GM23338 (cell line): Measurements from ENCODE around the gene RUNX3. TPM values are rescaled to one million over a fixed set of nuclear protein-coding genes. Genes with fewer than 3 reads are reported as not detected.

Source experiments
- ATAC-seq: fragments of 200-7000 bp; cut with Tn5 transposase; 3 replicates; pipeline ENCODE4 v1.9.1; 2020
- DNase-seq: peaks from one replicate; pipeline ENCODE4 v3.0.0-alpha.2; 2015; ENCODE audit warnings: low spot score
- H2AFZ ChIP-seq: fragments of 200-600 bp; sonication (generic); 2 replicates; pipeline ENCODE4 v1.8.0; 2016; ENCODE audit warnings: antibody characterized with exemption, mild to moderate bottlenecking, moderate library complexity
- H3F3A ChIP-seq: fragments of 200-600 bp; sonication (generic); replicated peaks from 2 replicates; pipeline ENCODE4 v1.8.0; 2017; ENCODE audit warnings: antibody characterized with exemption, mixed run types, low read depth
- H3K27ac ChIP-seq: fragments of 200-600 bp; sonication (generic); 2 replicates; pipeline ENCODE4 v1.6.1; 2016; ENCODE audit warnings: low read depth
- H3K27me3 ChIP-seq: fragments of 200-600 bp; sonication (generic); 2 replicates; pipeline ENCODE4 v1.8.0; 2016; ENCODE audit warnings: mild to moderate bottlenecking, mixed run types, moderate library complexity; ENCODE audit not compliant: insufficient read depth
- H3K36me3 ChIP-seq: fragments of 200-600 bp; sonication (generic); 2 replicates; pipeline ENCODE4 v1.8.0; 2016; ENCODE audit warnings: mild to moderate bottlenecking; ENCODE audit not compliant: insufficient read depth
- H3K4me1 ChIP-seq: fragments of 200-600 bp; sonication (generic); 2 replicates; pipeline ENCODE4 v1.8.0; 2016; ENCODE audit warnings: mild to moderate bottlenecking, moderate library complexity; ENCODE audit not compliant: insufficient read depth
- H3K4me2 ChIP-seq: fragments of 200-600 bp; sonication (generic); 2 replicates; pipeline ENCODE4 v1.7.1; 2017; ENCODE audit warnings: mixed run types
- H3K4me3 ChIP-seq: fragments of 200-600 bp; sonication (generic); 2 replicates; pipeline ENCODE4 v1.6.1; 2016; ENCODE audit warnings: mixed run types
- H3K79me2 ChIP-seq: fragments of 200-600 bp; sonication (generic); replicated peaks from 2 replicates; pipeline ENCODE4 v1.8.0; 2017; ENCODE audit warnings: mild to moderate bottlenecking; ENCODE audit not compliant: insufficient read depth
- H3K9me2 ChIP-seq: fragments of 200-600 bp; sonication (generic); 2 replicates; pipeline ENCODE4 v1.8.0; 2017; ENCODE audit not compliant: insufficient read depth
- H4K20me1 ChIP-seq: fragments of 200-600 bp; sonication (generic); replicated peaks from 2 replicates; pipeline ENCODE4 v1.8.0; 2017; ENCODE audit warnings: mild to moderate bottlenecking; ENCODE audit not compliant: insufficient read depth
- H3K27ac Mint-ChIP-seq: 2 replicates; pipeline ENCODE4 v1.8.0; 2020; ENCODE audit warnings: inconsistent platforms, mild to moderate bottlenecking, moderate library complexity, mixed read lengths
- H3K27me3 Mint-ChIP-seq: 3 replicates; pipeline ENCODE4 v1.8.0; 2022; ENCODE audit warnings: low read depth, mild to moderate bottlenecking, moderate library complexity, mixed read lengths, inconsistent platforms; ENCODE audit not compliant: insufficient read depth, poor library complexity
- H3K36me3 Mint-ChIP-seq: 3 replicates; pipeline ENCODE4 v1.8.0; 2021; ENCODE audit warnings: low read depth, mild to moderate bottlenecking, inconsistent platforms, moderate library complexity, mixed read lengths
- H3K4me1 Mint-ChIP-seq: 3 replicates; pipeline ENCODE4 v1.8.0; 2020; ENCODE audit warnings: mild to moderate bottlenecking, inconsistent platforms, mixed read lengths
- H3K4me3 Mint-ChIP-seq: 3 replicates; pipeline ENCODE4 v1.8.0; 2021; ENCODE audit warnings: moderate library complexity, mild to moderate bottlenecking, inconsistent platforms, mixed read lengths
- H3K9me3 Mint-ChIP-seq: 3 replicates; pipeline ENCODE4 v1.8.0; 2020; ENCODE audit warnings: moderate library complexity, mild to moderate bottlenecking, inconsistent platforms, mixed read lengths
- CREB1 ChIP-seq: fragments of 250-450 bp; sonication (Bioruptor Pico); IDR thresholded peaks from 2 replicates; pipeline ENCODE4 v1.5.0; 2020; ENCODE audit warnings: low read depth, mild to moderate bottlenecking, moderate library complexity
- CTCF ChIP-seq, 2 experiments: fragments of 200-600 bp in 1 of 2; sonication (generic) in 1 of 2; conservative IDR thresholded peaks; 2 replicates each; pipeline versions ENCODE4 v1.5.1 to v1.6.1; 2016 to 2017; ENCODE audit warnings: antibody characterized with exemption in 2 of 2, low read depth in 2 of 2, mild to moderate bottlenecking in 2 of 2, moderate library complexity in 1 of 2
- ETS1 ChIP-seq: IDR thresholded peaks from 2 replicates; pipeline ENCODE4 v1.6.1; 2016; ENCODE audit warnings: antibody characterized with exemption
- ZNF462 ChIP-seq: fragments of 250-450 bp; sonication (Bioruptor Pico); IDR thresholded peaks from 2 replicates; pipeline ENCODE4 v1.5.0; 2020; ENCODE audit warnings: mild to moderate bottlenecking, moderate library complexity
- polyA plus RNA-seq: library from polyadenylated mRNA; unstranded; fragments of >200 nt; fragmentation: Nextera tagmentation; extraction: Ambion mirVana; gene quantifications from 2 replicates; pipeline ENCODE4 v1.2.1, GENCODE V29; 2016
- total RNA-seq: library from RNA; depleted of rRNA; stranded (reverse); fragments of >200 nt; shearing (Covaris generic); gene quantifications from 2 replicates; pipeline ENCODE4 v1.2.3, GENCODE V29; 2014

Gene RUNX3
- total and polyA plus RNA-seq, 2 experiments from 2014 or later, result 0.23 to 0.73 TPM

- TF ChIP-seq ZNF462 (CRISPR knock-in tag) (no peak), CREB1 (no peak), ETS1 (no peak)
Measured at GRCh38 chr1:24901791-24902470, 28.1 kb downstream of the RUNX3 start (continued).

- Mint-ChIP-seq H3K9me3 (no peaks in the 10 kb centered on the region), H3K4me3 (no peak overlapping the region), H3K4me1 (peaks cover 16% of the 10 kb centered on the region), H3K27me3 (peaks cover 12% of the 10 kb centered on the region), H3K27ac (no peak overlapping the region), H3K36me3 (no peaks in the 10 kb centered on the region)
- Histone ChIP-seq H3K4me3 (no peak overlapping the region), H3K27me3 (no peaks in the 10 kb centered on the region), H3K4me1 (no peaks in the 10 kb centered on the region), H3F3A (no peaks in the 10 kb centered on the region), H4K20me1 (no peaks in the 10 kb centered on the region), H3K36me3 (no peaks in the 10 kb centered on the region), H3K79me2 (no peaks in the 10 kb centered on the region), H3K9me2 (no peaks in the 10 kb centered on the region), H3K27ac (no peak overlapping the region), H2AFZ (no peak overlapping the region), H3K4me2 (no peak overlapping the region)
- no peak for TF ChIP-seq CREB1
- peak in 1 of 2 experiments; percentile 13; a peak in 1 of 4 replicates for TF ChIP-seq CTCF (conservative IDR thresholded peaks at IDR 0.05; ENCODE audit: low read depth in 2 of 2)
- DNase-seq, result no peak
- ATAC-seq, result no peak
Measured at GRCh38 chr1:24900985-24901781, 28.9 kb downstream of the RUNX3 start.
